ENCODE results near the gene MRC2.

- TF ChIP-seq NR2F6 (IDR thresholded peaks at IDR 0.05) (no peak), NR2F6 (CRISPR knock-in tag; IDR thresholded peaks at IDR 0.05) (no peak), ZNF672 (CRISPR knock-in tag; IDR thresholded peaks at IDR 0.05) (no peak), ZNF513 (CRISPR knock-in tag; conservative IDR thresholded peaks at IDR 0.05) (no peak)
Measured at GRCh38 chr17:62652251-62653001, 25.0 kb downstream of the MRC2 start.

Measured in HepG2 (cell line).